ENCODE results near the gene SMIM36.
A peak's percentile ranks its signal among the peaks of the same experiment; 100 is the strongest.
"Not testable (repeated sequence)": the region's sequence is repeated elsewhere in the genome, so short reads cannot be mapped to it uniquely, and the experiment has no call there.

SMIM36 gene

GRCh38 chr17:55510986-55511721 lies at the start of gene SMIM36:
TSS of gene SMIM36 (minus strand) at chr17:55511452.
- DNase-seq (ENCODE audit: low read depth in 2 of 2) = no peak

GRCh38 chr17:55555772-55556171 lies 44.5 kb upstream of the SMIM36 start:
- DNase-seq (ENCODE audit: low read depth in 2 of 2) = no peak

- DNase-seq (ENCODE audit: low read depth in 2 of 2) = no peak
These were observed 37.9 kb upstream of the SMIM36 start for GRCh38 chr17:55549140-55549539.

GRCh38 chr17:55546991-55547664 lies 35.9 kb upstream of the SMIM36 start:
- DNase-seq (ENCODE audit: low read depth in 2 of 2) = no peak

GRCh38 chr17:55546481-55546880 lies 35.2 kb upstream of the SMIM36 start:
- no peak for DNase-seq (ENCODE audit: low read depth in 2 of 2)

- DNase-seq (ENCODE audit: low read depth in 2 of 2) = no peak
These were observed 34.6 kb upstream of the SMIM36 start for GRCh38 chr17:55545806-55546205.

- no peak for DNase-seq (ENCODE audit: low read depth in 2 of 2)
These were observed 32.5 kb upstream of the SMIM36 start for GRCh38 chr17:55543709-55544108.

GRCh38 chr17:55540414-55541091 lies 29.3 kb upstream of the SMIM36 start:
- no peak for DNase-seq (ENCODE audit: low read depth in 2 of 2)

- no peak for DNase-seq (ENCODE audit: low read depth in 2 of 2)
These were observed 25.0 kb upstream of the SMIM36 start for GRCh38 chr17:55536205-55536604.

GRCh38 chr17:55533608-55534007 lies 22.4 kb upstream of the SMIM36 start:
- DNase-seq (ENCODE audit: low read depth in 2 of 2) = no peak

GRCh38 chr17:55532670-55533069 lies 21.4 kb upstream of the SMIM36 start:
- no peak for DNase-seq (ENCODE audit: low read depth in 2 of 2)

GRCh38 chr17:55531053-55531728 lies 19.9 kb upstream of the SMIM36 start:
- DNase-seq (ENCODE audit: low read depth in 2 of 2) = no peak

- no peak for DNase-seq (ENCODE audit: low read depth in 2 of 2)
These were observed 18.8 kb upstream of the SMIM36 start for GRCh38 chr17:55530064-55530463.

GRCh38 chr17:55527540-55528118 lies 16.4 kb upstream of the SMIM36 start:
- no peak for DNase-seq (ENCODE audit: low read depth in 2 of 2)

GRCh38 chr17:55524440-55525220 lies 13.4 kb upstream of the SMIM36 start:
- no peak for DNase-seq (ENCODE audit: low read depth in 2 of 2)

GRCh38 chr17:55523032-55523431 lies 11.8 kb upstream of the SMIM36 start:
- not testable (repeated sequence) for DNase-seq (ENCODE audit: low read depth in 2 of 2)

- no peak for DNase-seq (ENCODE audit: low read depth in 2 of 2)
These were observed 9.9 kb upstream of the SMIM36 start for GRCh38 chr17:55521186-55521585.

GRCh38 chr17:55520402-55520801 lies 9.2 kb upstream of the SMIM36 start:
- DNase-seq (ENCODE audit: low read depth in 2 of 2) = no peak

- no peak for DNase-seq (ENCODE audit: low read depth in 2 of 2)
These were observed 7.3 kb upstream of the SMIM36 start for GRCh38 chr17:55518510-55518909.

- peak; percentile 9 to 44 for DNase-seq (ENCODE audit: low read depth in 2 of 2)
These were observed 2.8 kb upstream of the SMIM36 start for GRCh38 chr17:55513885-55514590.

All from stimulated activated CD8-positive, alpha-beta memory T cell treated with anti-CD3 and anti-CD28 coated beads, Interleukin-2, amount 100 ng/mL, for 1 hour (primary cell).